HL-60 (cell line): ENCODE measurements around the gene CEP170.

Experiments used
- CTCF ChIP-seq: IDR thresholded peaks from one replicate; pipeline ENCODE4 v1.5.1; 2011; ENCODE audit warnings: low read length, control low read depth, inconsistent platforms; ENCODE audit not compliant: insufficient read depth
- REST ChIP-seq: IDR thresholded peaks from 2 replicates; pipeline ENCODE4 v1.6.1; 2012; ENCODE audit warnings: low read depth; ENCODE audit not compliant: insufficient replicate concordance
- SPI1 ChIP-seq: IDR thresholded peaks from 2 replicates; pipeline ENCODE4 v1.6.1; 2012; ENCODE audit warnings: low read depth, mild to moderate bottlenecking, borderline replicate concordance

- no peak for TF ChIP-seq SPI1
- TF ChIP-seq CTCF: no peak
- TF ChIP-seq REST: no peak
Observed at GRCh38 chr1:243291292-243291691, 36.2 kb upstream of the CEP170 start.
